ENCODE data around the gene EIF2B1. TPM values are rescaled to one million over a fixed set of nuclear protein-coding genes. Genes with fewer than 3 reads are reported as not detected.
"Not testable (repeated sequence)": the region's sequence is repeated elsewhere in the genome, so short reads cannot be mapped to it uniquely, and the experiment has no call there.

EIF2B1 gene
- total and polyA plus RNA-seq, 9 donors = 27.1 to 80.8 (median 41.7) TPM

DNA sequence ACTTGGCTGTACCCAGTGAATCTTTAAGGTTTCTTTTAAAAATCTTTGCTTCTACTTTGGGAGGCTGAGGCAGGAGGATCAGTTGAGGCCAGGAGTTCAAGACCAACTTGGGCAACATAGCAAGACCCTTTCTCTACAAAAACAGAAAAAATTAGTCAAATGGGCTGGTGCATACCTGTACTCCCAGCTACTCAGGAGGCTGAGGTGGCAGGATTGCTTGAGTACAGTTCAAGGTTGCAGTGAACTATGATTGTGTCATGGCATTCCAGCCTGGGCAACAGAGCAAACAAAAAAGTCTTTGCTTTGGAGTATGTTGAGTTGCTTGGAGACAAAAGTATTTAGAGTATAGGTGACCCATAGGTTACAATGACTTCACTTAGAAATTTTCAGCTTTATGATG, 37.8 kb downstream of the EIF2B1 start:
- intact Hi-C loops (cut with DNase I) = no loop called here
- Histone ChIP-seq H3K36me3 (no peaks in the 10 kb centered on the region), H3K4me3 (no peak overlapping the region), H3K27ac (no peak overlapping the region), H3K27me3 (no peaks in the 10 kb centered on the region), H3K9me3 (no peaks in the 10 kb centered on the region), H3K4me1 (ENCODE audit: insufficient read depth) (peaks cover 2% of the 10 kb centered on the region)
- TF ChIP-seq EP300 (IDR thresholded peaks at IDR 0.05) (no peak), POLR2A (IDR thresholded peaks at IDR 0.05) (no peak)
- TF ChIP-seq, protein P1, sequence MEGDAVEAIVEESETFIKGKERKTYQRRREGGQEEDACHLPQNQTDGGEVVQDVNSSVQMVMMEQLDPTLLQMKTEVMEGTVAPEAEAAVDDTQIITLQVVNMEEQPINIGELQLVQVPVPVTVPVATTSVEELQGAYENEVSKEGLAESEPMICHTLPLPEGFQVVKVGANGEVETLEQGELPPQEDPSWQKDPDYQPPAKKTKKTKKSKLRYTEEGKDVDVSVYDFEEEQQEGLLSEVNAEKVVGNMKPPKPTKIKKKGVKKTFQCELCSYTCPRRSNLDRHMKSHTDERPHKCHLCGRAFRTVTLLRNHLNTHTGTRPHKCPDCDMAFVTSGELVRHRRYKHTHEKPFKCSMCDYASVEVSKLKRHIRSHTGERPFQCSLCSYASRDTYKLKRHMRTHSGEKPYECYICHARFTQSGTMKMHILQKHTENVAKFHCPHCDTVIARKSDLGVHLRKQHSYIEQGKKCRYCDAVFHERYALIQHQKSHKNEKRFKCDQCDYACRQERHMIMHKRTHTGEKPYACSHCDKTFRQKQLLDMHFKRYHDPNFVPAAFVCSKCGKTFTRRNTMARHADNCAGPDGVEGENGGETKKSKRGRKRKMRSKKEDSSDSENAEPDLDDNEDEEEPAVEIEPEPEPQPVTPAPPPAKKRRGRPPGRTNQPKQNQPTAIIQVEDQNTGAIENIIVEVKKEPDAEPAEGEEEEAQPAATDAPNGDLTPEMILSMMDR (IDR thresholded peaks at IDR 0.05) = no peak
- no peak for DNase-seq

DNA sequence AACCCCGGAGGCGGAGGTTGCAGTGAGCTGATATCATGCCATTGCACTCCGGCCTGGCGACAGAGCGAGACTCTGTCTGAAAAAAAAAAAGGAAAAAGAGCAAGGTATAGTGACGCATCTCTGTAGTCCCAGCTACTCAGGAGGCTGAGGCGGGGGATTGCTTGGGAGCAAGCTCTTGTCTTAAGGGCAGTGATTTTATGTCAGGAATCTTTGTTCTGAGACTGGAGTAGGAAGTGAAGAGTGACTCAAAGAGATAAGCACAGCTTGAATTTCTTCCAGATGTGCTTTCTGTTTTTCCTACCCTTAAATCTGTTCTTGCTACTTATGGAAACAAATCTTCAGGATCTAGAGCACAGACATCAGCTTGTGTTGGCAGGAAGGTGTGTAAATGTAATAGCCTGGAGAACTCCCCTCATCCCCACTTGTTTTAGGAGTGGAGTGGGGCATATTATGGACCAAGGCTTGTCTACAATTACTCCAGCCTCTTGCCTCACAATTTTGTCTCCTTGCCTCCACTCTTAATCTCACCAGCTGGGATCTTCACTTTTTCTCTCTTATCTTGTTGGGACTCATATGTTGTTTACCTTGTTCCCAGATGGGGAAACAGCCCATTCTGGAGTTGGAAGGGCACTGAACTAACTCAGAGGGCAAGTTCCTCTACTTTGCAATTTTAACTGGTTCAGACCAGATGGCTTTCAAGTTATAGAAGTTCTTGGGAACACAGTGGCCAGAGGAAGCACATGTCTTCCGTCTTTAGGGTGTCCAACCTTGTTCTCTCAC, 41.6 kb downstream of the EIF2B1 start:
- no peak for TF ChIP-seq POLR2A (IDR thresholded peaks at IDR 0.05)
- no peak for TF ChIP-seq EP300 (IDR thresholded peaks at IDR 0.05)
- TF ChIP-seq, protein P1 (IDR thresholded peaks at IDR 0.05) = no peak
- WGBS, 3 donors = 59 to 67% (median 59%) methylated on average over 8 of the region's 8 CpGs
- DNase-seq = no peak
- Histone ChIP-seq H3K4me1 (ENCODE audit: insufficient read depth) (peaks cover 2% of the 10 kb centered on the region), H3K9me3 (no peaks in the 10 kb centered on the region), H3K4me3 (no peak overlapping the region), H3K27ac (no peak overlapping the region), H3K27me3 (no peaks in the 10 kb centered on the region), H3K36me3 (no peaks in the 10 kb centered on the region)
- intact Hi-C loops (cut with DNase I) = no loop called here

DNA sequence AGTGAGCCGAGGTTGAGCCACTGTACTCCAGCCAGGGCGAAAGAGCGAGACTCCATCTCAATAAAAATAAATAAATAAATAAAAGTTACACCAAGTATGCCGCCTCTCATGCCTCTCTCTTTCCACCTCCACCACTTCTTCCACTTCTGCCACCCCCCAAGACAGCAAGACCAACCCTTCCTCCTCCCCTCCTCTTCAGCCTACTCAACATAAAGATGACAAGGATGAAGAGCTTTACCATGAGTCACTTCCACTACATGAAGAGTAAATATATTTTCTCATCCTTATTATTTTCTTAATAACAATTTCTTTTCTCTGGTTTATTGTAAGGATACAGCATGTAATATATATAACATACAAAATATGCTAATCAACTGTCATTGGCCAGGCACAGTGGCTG, 52.7 kb downstream of the EIF2B1 start:
- H3K27ac ChIP-seq = no peak overlapping the region
- H3K4me3 ChIP-seq = no peak overlapping the region
- peaks cover 5% of the 10 kb centered on the region for H3K4me1 ChIP-seq (ENCODE audit: insufficient read depth)
- H3K9me3 ChIP-seq = no peaks in the 10 kb centered on the region
- H3K36me3 ChIP-seq = no peaks in the 10 kb centered on the region
- TF ChIP-seq, protein P1 (IDR thresholded peaks at IDR 0.05) = no peak
- TF ChIP-seq EP300 (IDR thresholded peaks at IDR 0.05) = no peak
- no peak for TF ChIP-seq POLR2A (IDR thresholded peaks at IDR 0.05)
- intact Hi-C loops (cut with DNase I) = no loop called here
- WGBS, 3 donors = 94 to 96% (median 95%) methylated on average over 4 of the region's 4 CpGs
- H3K27me3 ChIP-seq = no peaks in the 10 kb centered on the region
- no peak for DNase-seq

DNA sequence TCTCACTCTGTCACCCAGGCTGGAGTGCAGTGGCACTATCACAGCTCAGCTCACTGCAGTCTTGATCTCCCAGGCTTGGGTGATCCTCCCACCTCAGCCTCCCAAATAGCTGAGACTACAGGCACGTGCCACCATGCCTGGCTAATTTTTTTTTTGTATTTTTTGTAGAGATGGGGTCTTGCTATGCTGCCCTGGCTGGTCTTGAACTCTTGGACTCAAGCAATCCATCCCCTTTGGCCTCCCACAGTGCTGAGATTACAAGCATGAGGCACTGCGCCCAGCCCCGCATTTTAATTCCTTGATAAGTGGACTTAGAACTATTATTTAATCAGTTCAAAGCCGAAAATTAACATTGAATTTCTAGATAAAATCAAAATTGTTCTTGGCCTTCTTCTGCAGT, 54.7 kb downstream of the EIF2B1 start:
- H3K4me3 ChIP-seq; H3K27me3 ChIP-seq; H3K36me3 ChIP-seq; H3K27ac ChIP-seq; H3K9me3 ChIP-seq; H3K4me1 ChIP-seq (ENCODE audit: insufficient read depth); intact Hi-C loops (cut with DNase I); DNase-seq: not testable (repeated sequence)
- WGBS, 3 donors = 91 to 94% (median 94%) methylated on average over 4 of the region's 4 CpGs

DNA sequence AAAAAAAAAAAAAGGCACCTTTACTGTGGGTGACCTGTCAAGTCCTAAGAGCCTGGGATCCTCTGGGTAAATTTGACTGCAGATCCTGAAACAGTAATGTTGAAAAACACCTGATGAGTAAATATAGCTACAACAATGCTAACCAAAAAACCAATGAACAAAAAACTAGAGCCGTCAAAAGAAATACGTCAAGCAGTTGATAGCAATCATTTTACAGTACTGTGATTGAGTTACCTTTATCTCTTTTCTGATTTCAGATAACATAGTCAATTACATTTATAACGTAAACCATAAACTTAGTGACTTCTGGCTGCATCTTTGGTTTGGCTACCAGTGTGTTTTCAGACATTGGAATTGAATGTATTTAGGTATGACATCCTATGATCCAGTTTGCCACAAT, 55.2 kb downstream of the EIF2B1 start:
- Histone ChIP-seq H3K9me3 (no peaks in the 10 kb centered on the region), H3K4me3 (no peak overlapping the region), H3K27me3 (no peaks in the 10 kb centered on the region), H3K4me1 (ENCODE audit: insufficient read depth) (peaks cover 1% of the 10 kb centered on the region), H3K36me3 (no peaks in the 10 kb centered on the region), H3K27ac (no peak overlapping the region)
- no peak for DNase-seq
- intact Hi-C loops (cut with DNase I) = no loop called here
- 88 to 93% (median 92%) methylated on average over 3 of the region's 3 CpGs for WGBS, 3 donors
- TF ChIP-seq, protein P1 (IDR thresholded peaks at IDR 0.05) = no peak
- no peak for TF ChIP-seq EP300 (IDR thresholded peaks at IDR 0.05)
- no peak for TF ChIP-seq POLR2A (IDR thresholded peaks at IDR 0.05)
